PFSK-1 (cell line): Measurements from ENCODE around the gene COL4A2.

Experiments
- SIN3A ChIP-seq: IDR thresholded peaks from 2 replicates; pipeline ENCODE4 v1.6.1; 2012; ENCODE audit warnings: mild to moderate bottlenecking, low read length, moderate library complexity, borderline replicate concordance; ENCODE audit not compliant: insufficient read depth
- TAF1 ChIP-seq: IDR thresholded peaks from 2 replicates; pipeline ENCODE4 v1.6.1; 2012; ENCODE audit warnings: low read length, control low read depth, borderline replicate concordance; ENCODE audit not compliant: insufficient read depth

DNA sequence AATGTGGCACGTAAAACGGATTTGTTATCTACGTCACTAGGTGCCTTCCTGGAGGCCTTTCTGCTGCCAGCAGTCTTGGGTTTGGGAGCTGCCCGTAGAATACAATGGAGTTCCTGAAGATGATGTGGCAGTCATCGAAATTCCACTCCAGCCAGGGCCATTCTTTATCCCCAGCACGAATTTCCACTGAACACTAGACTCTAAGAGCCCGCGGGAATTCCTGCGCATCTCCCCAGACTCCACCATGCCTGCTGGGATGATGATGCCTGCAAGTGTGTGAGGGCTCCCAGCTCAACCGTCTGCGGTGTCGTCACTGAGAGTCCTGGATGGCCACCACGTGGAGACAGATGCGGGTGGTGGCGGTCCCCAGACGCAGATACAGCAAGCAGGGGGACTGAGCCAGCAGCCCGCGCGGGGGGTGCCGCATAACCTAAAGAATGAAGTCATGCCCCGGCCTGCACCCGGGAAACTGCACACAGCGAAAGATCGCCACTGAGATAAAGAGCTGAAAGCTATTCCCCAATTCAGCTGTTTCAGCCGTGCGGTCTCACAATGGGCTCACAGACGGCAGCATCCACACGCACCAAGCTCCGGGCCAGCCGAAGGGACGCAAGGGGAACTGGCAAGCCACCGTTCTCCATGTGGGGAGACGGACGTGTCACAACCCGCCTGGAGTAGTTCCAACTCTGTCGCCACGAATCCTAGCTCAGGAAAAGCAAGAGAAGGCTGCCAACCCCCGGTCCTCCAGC, 41.2 kb upstream of the COL4A2 start:
- no peak for TF ChIP-seq SIN3A
- TF ChIP-seq TAF1: no peak
